Measurements from ENCODE around the gene KCNIP1.

The KCNIP1 gene

DNA sequence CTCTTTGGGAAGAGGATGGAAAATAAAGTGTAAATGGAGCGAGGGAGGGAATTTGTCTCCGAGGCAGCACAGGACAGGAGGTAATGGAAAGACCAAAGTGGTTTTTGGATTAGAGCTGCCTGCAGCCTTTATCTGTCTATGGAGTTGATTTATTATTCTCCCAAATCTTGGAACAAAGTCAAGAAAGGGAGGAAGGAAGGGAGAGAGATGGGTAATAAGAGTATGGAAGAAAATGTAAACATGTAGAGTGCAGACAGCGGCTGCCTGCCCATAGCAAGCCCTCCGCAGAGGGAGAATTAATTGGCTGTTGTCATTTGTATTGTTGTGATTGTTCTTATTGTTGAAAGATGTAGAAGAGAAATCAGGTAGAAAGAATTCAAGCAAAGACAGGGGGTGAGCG is 15.7 kb downstream of the KCNIP1 start:
- Histone ChIP-seq H3K9me3 (ENCODE audit: control insufficient read depth, low read length) (no peaks in the 10 kb centered on the region), H3K27me3 (replicated peaks; ENCODE audit: control insufficient read depth, insufficient read depth, low read length, poor library complexity, severe bottlenecking) (peaks cover 4% of the 10 kb centered on the region), H3K27ac (ENCODE audit: insufficient read depth, low read length, poor library complexity, severe bottlenecking) (no peak overlapping the region), H3K36me3 (ENCODE audit: control insufficient read depth, insufficient read depth, low read length) (no peaks in the 10 kb centered on the region), H3K4me3 (ENCODE audit: insufficient read depth, low read depth, low read length, poor library complexity, severe bottlenecking) (no peak overlapping the region), H3K4me1 (ENCODE audit: control insufficient read depth, insufficient read depth, low read length, poor library complexity, severe bottlenecking) (no peaks in the 10 kb centered on the region)
- no peak for DNase-seq

DNA sequence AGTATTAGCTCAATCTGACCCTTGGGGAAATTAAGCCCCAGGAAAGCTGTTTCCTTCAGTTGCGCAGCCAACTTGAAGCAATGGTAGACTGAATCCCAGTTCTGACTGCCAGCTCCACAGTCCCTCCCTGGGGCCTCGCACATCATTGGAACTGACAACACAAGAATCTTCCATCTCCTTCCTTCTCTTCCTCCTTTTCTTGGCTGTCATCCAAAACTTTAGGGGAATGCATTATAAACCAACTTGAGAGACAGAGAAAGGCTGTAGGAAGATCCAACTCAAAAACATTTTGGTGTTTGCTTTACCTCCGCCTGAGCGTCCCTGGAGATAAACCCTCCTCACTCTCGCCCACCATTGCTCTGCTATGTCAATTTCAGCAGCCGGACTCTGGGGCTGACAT is 16.6 kb downstream of the KCNIP1 start:
- peaks cover 4% of the 10 kb centered on the region for H3K27me3 ChIP-seq (replicated peaks; ENCODE audit: control insufficient read depth, insufficient read depth, low read length, poor library complexity, severe bottlenecking)
- no peaks in the 10 kb centered on the region for H3K9me3 ChIP-seq (ENCODE audit: control insufficient read depth, low read length)
- H3K4me3 ChIP-seq (ENCODE audit: insufficient read depth, low read depth, low read length, poor library complexity, severe bottlenecking): no peak overlapping the region
- H3K4me1 ChIP-seq (ENCODE audit: control insufficient read depth, insufficient read depth, low read length, poor library complexity, severe bottlenecking): no peaks in the 10 kb centered on the region
- H3K36me3 ChIP-seq (ENCODE audit: control insufficient read depth, insufficient read depth, low read length): no peaks in the 10 kb centered on the region
- H3K27ac ChIP-seq (ENCODE audit: insufficient read depth, low read length, poor library complexity, severe bottlenecking): no peak overlapping the region
- DNase-seq: no peak

DNA sequence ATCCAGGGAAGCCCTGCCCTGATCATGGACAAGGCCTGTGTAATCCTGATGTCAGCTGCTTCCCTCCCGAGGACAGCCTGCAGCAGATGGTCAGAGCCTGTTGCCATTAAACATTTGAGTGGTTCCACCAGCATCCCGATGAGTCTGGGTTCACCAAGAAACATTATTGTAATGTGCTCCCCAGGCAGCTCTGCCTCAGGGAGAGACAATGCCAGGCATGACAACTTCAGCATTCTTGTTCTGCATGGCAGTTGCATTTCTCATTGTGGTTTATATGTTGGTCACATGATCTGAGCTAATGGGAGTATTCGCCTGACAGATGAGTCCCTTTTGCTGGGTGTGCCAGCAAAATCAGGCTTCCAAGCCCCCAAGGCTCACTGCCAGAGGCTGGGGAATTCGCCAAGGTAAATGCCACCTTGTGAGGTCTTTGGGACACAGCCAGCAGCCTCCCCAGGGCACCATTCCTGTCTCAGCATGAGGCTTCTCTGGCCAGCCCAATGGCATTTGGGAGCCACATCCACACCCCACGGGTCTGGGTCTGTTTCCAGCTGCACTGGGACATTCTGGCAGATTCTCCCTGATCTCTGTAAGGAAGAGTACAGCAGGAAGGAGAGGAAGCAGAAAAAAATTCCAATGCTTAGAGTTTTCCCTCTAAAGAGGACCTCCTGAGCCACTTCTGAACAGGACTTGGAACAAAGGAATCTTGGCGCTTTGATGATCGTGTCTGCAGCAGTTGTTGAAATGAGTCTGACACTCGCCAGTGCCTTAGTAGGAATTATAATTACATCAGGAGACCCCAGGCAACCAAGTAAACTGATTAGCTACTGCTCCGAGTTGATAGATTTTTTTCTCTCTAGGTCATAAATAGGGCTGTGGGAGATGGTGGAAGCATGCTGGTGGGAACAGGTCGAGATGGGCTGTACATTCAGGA is 18.7 kb downstream of the KCNIP1 start:
- no peak for DNase-seq
- Histone ChIP-seq H3K27me3 (replicated peaks; ENCODE audit: control insufficient read depth, insufficient read depth, low read length, poor library complexity, severe bottlenecking) (peaks cover 4% of the 10 kb centered on the region), H3K27ac (ENCODE audit: insufficient read depth, low read length, poor library complexity, severe bottlenecking) (no peak overlapping the region), H3K4me1 (ENCODE audit: control insufficient read depth, insufficient read depth, low read length, poor library complexity, severe bottlenecking) (no peaks in the 10 kb centered on the region), H3K4me3 (ENCODE audit: insufficient read depth, low read depth, low read length, poor library complexity, severe bottlenecking) (no peak overlapping the region), H3K9me3 (ENCODE audit: control insufficient read depth, low read length) (no peaks in the 10 kb centered on the region), H3K36me3 (ENCODE audit: control insufficient read depth, insufficient read depth, low read length) (no peaks in the 10 kb centered on the region)

DNA sequence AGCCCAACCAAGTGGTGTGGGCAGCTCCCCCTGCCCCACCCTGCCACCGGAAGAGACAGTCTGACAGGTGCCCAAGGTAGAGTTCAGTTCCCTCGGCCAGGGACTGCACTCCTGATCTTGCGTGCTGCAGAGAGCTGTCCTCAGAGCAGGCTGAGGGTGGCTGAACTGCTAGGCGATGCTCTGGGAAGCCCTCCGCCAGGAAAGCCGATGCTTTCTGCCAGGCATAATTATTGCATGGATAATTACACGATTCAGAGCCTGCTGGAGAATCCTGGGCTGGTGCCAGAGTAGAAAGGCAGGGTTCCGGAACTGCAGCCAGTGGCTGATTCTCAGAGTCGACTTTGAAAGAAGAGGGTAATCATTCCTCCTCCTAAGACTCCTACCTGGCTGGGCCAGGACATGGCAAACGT is 19.3 kb downstream of the KCNIP1 start:
- H3K27ac ChIP-seq (ENCODE audit: insufficient read depth, low read length, poor library complexity, severe bottlenecking): no peak overlapping the region
- no peaks in the 10 kb centered on the region for H3K36me3 ChIP-seq (ENCODE audit: control insufficient read depth, insufficient read depth, low read length)
- no peak for DNase-seq
- peaks cover 4% of the 10 kb centered on the region for H3K27me3 ChIP-seq (replicated peaks; ENCODE audit: control insufficient read depth, insufficient read depth, low read length, poor library complexity, severe bottlenecking)
- no peak overlapping the region for H3K4me3 ChIP-seq (ENCODE audit: insufficient read depth, low read depth, low read length, poor library complexity, severe bottlenecking)
- no peaks in the 10 kb centered on the region for H3K4me1 ChIP-seq (ENCODE audit: control insufficient read depth, insufficient read depth, low read length, poor library complexity, severe bottlenecking)
- H3K9me3 ChIP-seq (ENCODE audit: control insufficient read depth, low read length): no peaks in the 10 kb centered on the region

DNA sequence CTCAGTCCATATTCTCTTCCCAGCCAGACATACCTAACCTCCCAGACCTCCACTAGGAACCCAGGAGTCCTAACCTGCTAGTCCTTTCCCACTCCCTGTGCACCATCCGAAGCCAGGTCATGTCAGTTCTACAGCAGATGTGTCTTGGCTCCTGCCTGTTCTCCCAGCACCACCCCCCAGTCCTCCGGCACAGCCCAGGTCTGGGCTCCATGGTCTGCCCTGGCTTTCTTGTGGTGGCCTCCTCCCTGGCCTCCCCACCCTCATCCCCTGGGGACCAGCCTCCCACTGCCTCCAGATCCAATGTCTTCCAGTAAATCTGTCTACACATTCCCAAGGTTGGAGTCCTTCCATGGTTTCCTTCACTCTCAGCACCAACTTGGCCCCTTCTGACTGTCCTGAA is 20.0 kb downstream of the KCNIP1 start:
- Histone ChIP-seq H3K9me3 (ENCODE audit: control insufficient read depth, low read length) (no peaks in the 10 kb centered on the region), H3K4me3 (ENCODE audit: insufficient read depth, low read depth, low read length, poor library complexity, severe bottlenecking) (no peak overlapping the region), H3K27me3 (replicated peaks; ENCODE audit: control insufficient read depth, insufficient read depth, low read length, poor library complexity, severe bottlenecking) (peaks cover 4% of the 10 kb centered on the region), H3K36me3 (ENCODE audit: control insufficient read depth, insufficient read depth, low read length) (no peaks in the 10 kb centered on the region), H3K4me1 (ENCODE audit: control insufficient read depth, insufficient read depth, low read length, poor library complexity, severe bottlenecking) (no peaks in the 10 kb centered on the region), H3K27ac (ENCODE audit: insufficient read depth, low read length, poor library complexity, severe bottlenecking) (no peak overlapping the region)
- no peak for DNase-seq

DNA sequence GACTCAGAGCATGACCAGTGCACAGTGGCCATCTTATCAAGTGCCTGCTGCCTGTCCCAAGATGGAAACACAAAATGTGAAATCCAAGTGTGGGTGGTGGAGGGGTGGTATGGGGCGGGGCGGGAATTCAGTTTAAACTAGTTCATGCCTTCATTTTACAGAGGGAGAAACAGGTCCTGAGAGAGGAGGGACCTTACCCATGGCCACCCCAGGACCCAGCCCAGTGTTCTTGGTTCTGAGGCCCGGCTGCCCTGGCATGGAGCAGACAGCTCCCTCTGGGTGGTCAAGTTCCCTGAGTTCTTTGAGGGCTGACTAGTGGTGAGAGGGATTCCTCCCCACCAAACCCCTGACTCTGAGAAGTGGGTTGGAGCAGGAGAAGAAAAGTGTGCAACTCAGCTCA is 20.8 kb downstream of the KCNIP1 start:
- Histone ChIP-seq H3K27ac (ENCODE audit: insufficient read depth, low read length, poor library complexity, severe bottlenecking) (no peak overlapping the region), H3K4me3 (ENCODE audit: insufficient read depth, low read depth, low read length, poor library complexity, severe bottlenecking) (no peak overlapping the region), H3K4me1 (ENCODE audit: control insufficient read depth, insufficient read depth, low read length, poor library complexity, severe bottlenecking) (no peaks in the 10 kb centered on the region), H3K36me3 (ENCODE audit: control insufficient read depth, insufficient read depth, low read length) (no peaks in the 10 kb centered on the region), H3K27me3 (replicated peaks; ENCODE audit: control insufficient read depth, insufficient read depth, low read length, poor library complexity, severe bottlenecking) (peaks cover 4% of the 10 kb centered on the region), H3K9me3 (ENCODE audit: control insufficient read depth, low read length) (no peaks in the 10 kb centered on the region)
- no peak for DNase-seq

DNA sequence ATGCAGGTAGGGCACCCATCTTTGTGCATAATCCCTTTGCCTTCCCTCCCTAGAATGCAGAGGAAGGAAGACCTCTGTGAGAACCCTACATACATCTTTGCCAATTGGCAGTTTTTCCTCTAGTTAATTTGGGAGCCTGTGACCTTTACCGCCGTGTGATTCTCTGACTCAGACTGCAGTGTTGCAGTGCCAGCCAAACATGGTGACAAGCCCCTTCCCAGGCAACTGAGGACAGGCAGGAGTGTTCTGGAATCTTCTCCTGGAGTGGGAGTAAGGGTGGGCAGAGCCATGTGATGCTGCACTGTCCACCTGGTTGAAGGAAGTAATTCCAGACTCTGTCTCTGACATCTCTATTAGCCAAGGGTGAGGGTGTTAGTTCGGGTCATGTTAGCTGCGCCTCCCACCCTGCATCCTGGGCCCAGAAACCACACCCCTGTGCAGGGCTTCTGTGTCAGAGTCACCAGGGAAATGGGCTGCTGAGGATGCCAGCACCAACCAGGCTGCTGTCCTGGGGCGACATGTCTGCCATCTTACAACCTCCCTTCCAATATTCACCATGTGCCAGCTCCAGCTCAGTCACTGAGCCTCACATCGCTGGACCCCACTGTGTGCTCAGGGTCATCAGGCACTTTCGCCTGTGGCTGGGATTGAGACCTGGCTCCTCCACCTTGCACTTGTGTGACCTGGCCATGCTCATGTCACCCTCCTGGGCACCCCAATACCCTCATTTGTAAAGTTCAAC is 21.8 kb downstream of the KCNIP1 start:
- H3K9me3 ChIP-seq (ENCODE audit: control insufficient read depth, low read length): no peaks in the 10 kb centered on the region
- H3K4me1 ChIP-seq (ENCODE audit: control insufficient read depth, insufficient read depth, low read length, poor library complexity, severe bottlenecking): no peaks in the 10 kb centered on the region
- H3K27ac ChIP-seq (ENCODE audit: insufficient read depth, low read length, poor library complexity, severe bottlenecking): no peak overlapping the region
- no peaks in the 10 kb centered on the region for H3K36me3 ChIP-seq (ENCODE audit: control insufficient read depth, insufficient read depth, low read length)
- no peak overlapping the region for H3K4me3 ChIP-seq (ENCODE audit: insufficient read depth, low read depth, low read length, poor library complexity, severe bottlenecking)
- DNase-seq: no peak
- peaks cover 4% of the 10 kb centered on the region for H3K27me3 ChIP-seq (replicated peaks; ENCODE audit: control insufficient read depth, insufficient read depth, low read length, poor library complexity, severe bottlenecking)

DNA sequence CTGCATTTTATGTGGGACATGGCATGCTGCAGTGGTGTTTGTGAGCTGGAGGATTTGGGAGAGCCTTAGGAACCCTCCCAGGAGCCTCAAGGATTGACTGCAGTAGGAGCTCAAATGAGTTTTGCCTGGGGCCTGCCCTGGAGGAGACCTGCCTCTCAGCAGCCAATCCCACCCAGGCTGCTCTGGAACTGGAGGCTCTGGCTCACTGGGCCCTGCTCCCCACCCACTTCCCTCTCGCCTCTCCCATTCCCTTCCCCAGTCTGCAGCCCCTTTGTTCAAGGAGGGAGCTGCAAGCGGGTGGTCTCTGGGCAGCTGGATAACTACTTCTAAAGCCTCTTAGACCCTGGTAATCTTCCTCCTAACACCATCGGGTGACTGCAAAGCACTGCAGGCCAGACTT is 24.2 kb downstream of the KCNIP1 start:
- H3K27ac ChIP-seq (ENCODE audit: insufficient read depth, low read length, poor library complexity, severe bottlenecking): no peak overlapping the region
- H3K9me3 ChIP-seq (ENCODE audit: control insufficient read depth, low read length): no peaks in the 10 kb centered on the region
- no peak for DNase-seq
- H3K27me3 ChIP-seq (replicated peaks; ENCODE audit: control insufficient read depth, insufficient read depth, low read length, poor library complexity, severe bottlenecking): no peaks in the 10 kb centered on the region
- no peaks in the 10 kb centered on the region for H3K36me3 ChIP-seq (ENCODE audit: control insufficient read depth, insufficient read depth, low read length)
- no peaks in the 10 kb centered on the region for H3K4me1 ChIP-seq (ENCODE audit: control insufficient read depth, insufficient read depth, low read length, poor library complexity, severe bottlenecking)
- no peak overlapping the region for H3K4me3 ChIP-seq (ENCODE audit: insufficient read depth, low read depth, low read length, poor library complexity, severe bottlenecking)

DNA sequence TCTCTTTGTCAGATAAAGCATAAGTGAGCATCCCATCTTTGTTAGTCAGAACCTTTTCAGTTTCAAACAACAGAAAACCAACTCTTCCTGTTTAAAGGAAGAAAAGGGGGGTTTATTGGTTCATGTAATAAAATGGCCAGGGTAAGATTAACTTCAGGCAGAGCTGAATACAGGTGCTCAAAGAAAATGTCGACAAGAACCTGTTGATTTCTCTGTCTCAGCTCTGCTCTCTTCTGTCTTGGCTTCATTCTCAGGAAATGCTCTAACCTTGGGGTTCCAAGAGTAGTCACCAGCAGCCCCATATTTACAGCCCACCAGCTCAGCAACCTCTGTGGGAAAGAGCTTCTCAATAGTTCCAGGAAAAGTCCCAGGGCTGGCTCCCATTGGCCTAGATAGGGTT is 25.2 kb downstream of the KCNIP1 start:
- H3K4me3 ChIP-seq (ENCODE audit: insufficient read depth, low read depth, low read length, poor library complexity, severe bottlenecking): no peak overlapping the region
- H3K27ac ChIP-seq (ENCODE audit: insufficient read depth, low read length, poor library complexity, severe bottlenecking): no peak overlapping the region
- no peaks in the 10 kb centered on the region for H3K4me1 ChIP-seq (ENCODE audit: control insufficient read depth, insufficient read depth, low read length, poor library complexity, severe bottlenecking)
- DNase-seq: no peak
- no peaks in the 10 kb centered on the region for H3K9me3 ChIP-seq (ENCODE audit: control insufficient read depth, low read length)
- no peaks in the 10 kb centered on the region for H3K27me3 ChIP-seq (replicated peaks; ENCODE audit: control insufficient read depth, insufficient read depth, low read length, poor library complexity, severe bottlenecking)
- H3K36me3 ChIP-seq (ENCODE audit: control insufficient read depth, insufficient read depth, low read length): no peaks in the 10 kb centered on the region

DNA sequence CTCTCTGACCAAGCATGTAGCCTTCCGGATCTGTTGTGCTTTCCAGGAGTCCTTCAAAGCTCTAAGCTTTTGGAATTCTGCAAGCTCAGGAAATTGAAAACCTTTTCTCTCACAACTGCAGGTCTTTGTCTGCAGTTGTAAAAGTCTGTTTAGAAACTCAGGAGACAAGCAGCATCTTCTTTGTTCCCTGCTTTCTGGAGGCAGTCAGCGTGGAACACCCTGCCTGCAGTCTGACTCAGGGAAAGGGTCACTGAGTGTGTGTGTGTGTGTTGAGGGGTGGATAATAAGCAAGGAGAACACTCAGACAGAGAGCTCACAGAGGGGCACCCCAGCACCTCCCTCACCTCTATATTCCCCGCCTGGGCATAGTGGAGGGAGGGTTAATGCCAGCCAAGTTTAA is 29.1 kb downstream of the KCNIP1 start:
- no peaks in the 10 kb centered on the region for H3K36me3 ChIP-seq (ENCODE audit: control insufficient read depth, insufficient read depth, low read length)
- no peak overlapping the region for H3K27ac ChIP-seq (ENCODE audit: insufficient read depth, low read length, poor library complexity, severe bottlenecking)
- DNase-seq: no peak
- H3K9me3 ChIP-seq (ENCODE audit: control insufficient read depth, low read length): no peaks in the 10 kb centered on the region
- no peaks in the 10 kb centered on the region for H3K27me3 ChIP-seq (replicated peaks; ENCODE audit: control insufficient read depth, insufficient read depth, low read length, poor library complexity, severe bottlenecking)
- H3K4me3 ChIP-seq (ENCODE audit: insufficient read depth, low read depth, low read length, poor library complexity, severe bottlenecking): no peak overlapping the region
- H3K4me1 ChIP-seq (ENCODE audit: control insufficient read depth, insufficient read depth, low read length, poor library complexity, severe bottlenecking): no peaks in the 10 kb centered on the region
